ENCODE measurements around the gene C16orf89. TPM values are rescaled to one million over a fixed set of nuclear protein-coding genes. Genes with fewer than 3 reads are reported as not detected.

C16orf89 gene
- total RNA-seq, 2 donors from 2014 or later = 1.6 to 3.6 TPM

GRCh38 chr16:5018793-5019192, 47.0 kb downstream of the C16orf89 start:
- TF ChIP-seq, protein P1, sequence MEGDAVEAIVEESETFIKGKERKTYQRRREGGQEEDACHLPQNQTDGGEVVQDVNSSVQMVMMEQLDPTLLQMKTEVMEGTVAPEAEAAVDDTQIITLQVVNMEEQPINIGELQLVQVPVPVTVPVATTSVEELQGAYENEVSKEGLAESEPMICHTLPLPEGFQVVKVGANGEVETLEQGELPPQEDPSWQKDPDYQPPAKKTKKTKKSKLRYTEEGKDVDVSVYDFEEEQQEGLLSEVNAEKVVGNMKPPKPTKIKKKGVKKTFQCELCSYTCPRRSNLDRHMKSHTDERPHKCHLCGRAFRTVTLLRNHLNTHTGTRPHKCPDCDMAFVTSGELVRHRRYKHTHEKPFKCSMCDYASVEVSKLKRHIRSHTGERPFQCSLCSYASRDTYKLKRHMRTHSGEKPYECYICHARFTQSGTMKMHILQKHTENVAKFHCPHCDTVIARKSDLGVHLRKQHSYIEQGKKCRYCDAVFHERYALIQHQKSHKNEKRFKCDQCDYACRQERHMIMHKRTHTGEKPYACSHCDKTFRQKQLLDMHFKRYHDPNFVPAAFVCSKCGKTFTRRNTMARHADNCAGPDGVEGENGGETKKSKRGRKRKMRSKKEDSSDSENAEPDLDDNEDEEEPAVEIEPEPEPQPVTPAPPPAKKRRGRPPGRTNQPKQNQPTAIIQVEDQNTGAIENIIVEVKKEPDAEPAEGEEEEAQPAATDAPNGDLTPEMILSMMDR (IDR thresholded peaks at IDR 0.05) = no peak
- no peak overlapping the region for H3K27ac ChIP-seq
- no peak overlapping the region for H3K9ac ChIP-seq (ENCODE audit: low read depth in 2 of 2, low read length in 2 of 2)
- no peak overlapping the region for H3K4me3 ChIP-seq
- no peaks in the 10 kb centered on the region for H3K9me3 ChIP-seq
- no peak for DNase-seq
- intact Hi-C loops (cut with DNase I) = no loop called here
- no peaks in the 10 kb centered on the region for H3K4me1 ChIP-seq
- H3K27me3 ChIP-seq = no peaks in the 10 kb centered on the region
- H3K36me3 ChIP-seq = no peaks in the 10 kb centered on the region

- no peaks in the 10 kb centered on the region for H3K9me3 ChIP-seq
- no peaks in the 10 kb centered on the region for H3K27me3 ChIP-seq
- H3K4me1 ChIP-seq = no peaks in the 10 kb centered on the region
- H3K9ac ChIP-seq (ENCODE audit: low read depth in 2 of 2, low read length in 2 of 2) = no peak overlapping the region
- H3K27ac ChIP-seq = no peak overlapping the region
- no peaks in the 10 kb centered on the region for H3K36me3 ChIP-seq
- H3K4me3 ChIP-seq = no peak overlapping the region
- intact Hi-C loops (cut with DNase I) = no loop called here
- no peak for DNase-seq
- TF ChIP-seq, protein P1 (IDR thresholded peaks at IDR 0.05) = no peak
Observed at GRCh38 chr16:5017678-5017969, 48.1 kb downstream of the C16orf89 start.

DNA sequence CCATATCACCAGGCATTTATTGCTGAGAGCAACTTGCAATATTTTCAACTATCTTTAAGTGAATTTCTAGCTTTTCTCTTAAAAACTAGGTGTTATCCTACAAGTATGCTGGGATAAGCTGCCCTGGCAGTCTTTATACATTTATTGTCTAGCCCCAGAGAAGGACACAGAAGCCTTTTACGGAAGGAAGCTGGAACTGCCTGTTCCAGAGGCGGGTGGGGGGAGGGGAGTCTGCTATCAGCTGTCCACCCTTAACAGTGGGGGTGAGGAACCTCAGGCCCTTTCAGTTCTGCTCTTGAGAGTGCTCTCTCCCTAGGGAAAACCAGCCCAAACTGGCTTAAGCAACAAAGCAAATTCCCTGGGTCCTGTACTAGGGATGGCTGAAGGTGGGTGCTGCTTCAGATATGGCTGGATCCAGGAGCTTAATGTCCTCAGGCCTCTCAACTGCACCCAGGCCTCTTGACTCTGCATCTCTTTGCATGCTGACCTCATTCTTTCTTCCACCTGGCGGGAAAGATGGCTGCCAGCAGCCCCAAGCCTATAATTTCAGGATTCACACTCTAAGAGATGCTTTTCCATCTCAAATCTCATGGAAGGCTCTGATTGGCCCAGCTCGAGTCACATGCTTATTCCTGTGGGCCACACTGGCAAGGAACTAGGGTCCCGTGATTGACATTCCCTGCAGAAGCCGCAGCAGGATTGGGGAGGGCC, 48.6 kb downstream of the C16orf89 start:
- Histone ChIP-seq H3K9ac (ENCODE audit: low read depth in 2 of 2, low read length in 2 of 2) (no peak overlapping the region), H3K4me1 (no peaks in the 10 kb centered on the region), H3K36me3 (no peaks in the 10 kb centered on the region), H3K27me3 (no peaks in the 10 kb centered on the region), H3K9me3 (no peaks in the 10 kb centered on the region), H3K4me3 (no peak overlapping the region), H3K27ac (no peak overlapping the region)
- intact Hi-C loops (cut with DNase I) = no loop called here
- DNase-seq = no peak
- TF ChIP-seq, protein P1 (IDR thresholded peaks at IDR 0.05) = no peak

GRCh38 chr16:5015887-5016286, 49.9 kb downstream of the C16orf89 start:
- H3K9ac ChIP-seq (ENCODE audit: low read depth in 2 of 2, low read length in 2 of 2) = no peak overlapping the region
- TF ChIP-seq, protein P1 (IDR thresholded peaks at IDR 0.05) = no peak
- intact Hi-C loops (cut with DNase I) = no loop called here
- no peaks in the 10 kb centered on the region for H3K27me3 ChIP-seq
- H3K4me3 ChIP-seq = no peak overlapping the region
- no peaks in the 10 kb centered on the region for H3K36me3 ChIP-seq
- no peak overlapping the region for H3K27ac ChIP-seq
- H3K4me1 ChIP-seq = no peaks in the 10 kb centered on the region
- no peak for DNase-seq
- no peaks in the 10 kb centered on the region for H3K9me3 ChIP-seq

- TF ChIP-seq, protein P1 (IDR thresholded peaks at IDR 0.05) = no peak
- H3K4me3 ChIP-seq = no peak overlapping the region
- H3K9me3 ChIP-seq = no peaks in the 10 kb centered on the region
- intact Hi-C loops (cut with DNase I) = no loop called here
- no peak overlapping the region for H3K27ac ChIP-seq
- H3K27me3 ChIP-seq = no peaks in the 10 kb centered on the region
- DNase-seq = no peak
- no peaks in the 10 kb centered on the region for H3K4me1 ChIP-seq
- no peak overlapping the region for H3K9ac ChIP-seq (ENCODE audit: low read depth in 2 of 2, low read length in 2 of 2)
- H3K36me3 ChIP-seq = no peaks in the 10 kb centered on the region
Observed at GRCh38 chr16:5015351-5015750, 50.4 kb downstream of the C16orf89 start.
